ENCODE results near the gene NCMAP. TPM values are rescaled to one million over a fixed set of nuclear protein-coding genes. Genes with fewer than 3 reads are reported as not detected.

NCMAP gene
- total and polyA plus RNA-seq, 2 of the 8 experiments (the other 6 are each of a cell fraction or from before 2014, with no cell fraction given) = 0.21 to 0.39 TPM

- Histone ChIP-seq H3K4me1 (replicated peaks in 1 of 4; ENCODE audit: control insufficient read depth in 3 of 4, insufficient read depth in 4 of 4, low read length in 3 of 4) (peaks cover 0 to 14% (median 6%) of the 10 kb centered on the region in 4 experiments; a peak in 4 of 7 replicates), H3K9me3 (ENCODE audit: insufficient read depth in 2 of 2, low read depth in 1 of 2, low read length in 1 of 2) (no peaks in the 10 kb centered on the region), H3K27ac (ENCODE audit: low read depth, low read length) (no peak overlapping the region), H4K20me1 (replicated peaks in 1 of 2; ENCODE audit: control insufficient read depth in 1 of 2, insufficient read depth in 2 of 2, low read length in 2 of 2) (no peaks in the 10 kb centered on the region), H2AK5ac (ENCODE audit: low read depth, low read length) (no peak overlapping the region), H3K14ac (ENCODE audit: insufficient read length) (no peak overlapping the region), H4K91ac (replicated peaks; ENCODE audit: insufficient read length, low read length) (no peak overlapping the region), H3K18ac (ENCODE audit: extremely low read depth, low read length) (no peak overlapping the region), H4K5ac (ENCODE audit: insufficient read length, low read depth, low read length) (no peak overlapping the region), H3K79me2 (ENCODE audit: control insufficient read depth in 1 of 2, insufficient read depth in 2 of 2, low read length in 2 of 2) (no peaks in the 10 kb centered on the region), H2BK120ac (replicated peaks; ENCODE audit: low read depth, low read length) (no peak overlapping the region), H2BK20ac (ENCODE audit: low read length) (no peak overlapping the region), H3K9ac (replicated peaks in 1 of 4; ENCODE audit: extremely low read depth in 1 of 4, low read depth in 3 of 4, low read length in 3 of 4) (no peak overlapping the region), H4K8ac (ENCODE audit: extremely low read depth, insufficient read depth, low read length) (no peak overlapping the region), H2BK5ac (ENCODE audit: low read depth, low read length) (no peak overlapping the region), H3K79me1 (ENCODE audit: low read depth, low read length) (no peaks in the 10 kb centered on the region), H3K23me2 (ENCODE audit: low read depth, low read length) (peaks cover 7% of the 10 kb centered on the region; the same call in 1 of the 2 replicates), H3K4ac (replicated peaks; ENCODE audit: insufficient read length, low read depth, low read length) (no peak overlapping the region), H2BK15ac (ENCODE audit: low read length) (no peak overlapping the region), H3K4me2 (ENCODE audit: insufficient read depth in 1 of 2, low read depth in 2 of 2, low read length in 2 of 2) (no peak overlapping the region; a peak in 1 of 4 replicates), H2AFZ (ENCODE audit: low read length) (no peak overlapping the region), H2BK12ac (ENCODE audit: low read depth, low read length) (no peak overlapping the region), H3K36me3 (ENCODE audit: control insufficient read depth in 2 of 4, insufficient read depth in 4 of 4, low read length in 3 of 4) (no peaks in the 10 kb centered on the region), H3K27me3 (replicated peaks in 1 of 4; ENCODE audit: control insufficient read depth in 3 of 4, extremely low read depth in 1 of 4, insufficient read depth in 3 of 4, low read length in 3 of 4) (peaks cover 0 to 30% (median 20%) of the 10 kb centered on the region in 4 experiments; a peak in 5 of 7 replicates), H3K4me3 (ENCODE audit: extremely low read depth in 1 of 4, insufficient read depth in 2 of 4, low read depth in 3 of 4, low read length in 4 of 4) (no peak overlapping the region), H3K56ac (replicated peaks; ENCODE audit: insufficient read length, low read depth, low read length) (no peak overlapping the region), H3K23ac (ENCODE audit: insufficient read length) (no peak overlapping the region)
- DNase-seq (ENCODE audit: low read depth in 1 of 2, low spot score in 2 of 2) (no peak), FAIRE-seq (no peak)
- CTCF ChIA-PET (ENCODE audit: partially characterized antibody) = interaction anchor here (0.8 to 1.5 kb wide), 5 partner anchors 13 to 244 kb away, joined by 3 to 8 read pairs (median 3); no protein-coding TSS in a partner anchor
- WGBS, 2 experiments (ENCODE audit: extremely low coverage in 1 of 2, insufficient coverage in 1 of 2, insufficient read length in 1 of 2, insufficient replicate concordance in 2 of 2, low coverage in 1 of 2, low lambda C conversion rate in 2 of 2, missing lambda C conversion rate in 1 of 2) = 97% methylated on average over 4 of the region's 4 CpGs; no CpG with 5 or more reads in 1 of the 2 experiments
- POLR2A ChIA-PET (ENCODE audit: partially characterized antibody) = no interaction called here
- TF ChIP-seq BCL11A (IDR thresholded peaks at IDR 0.05; ENCODE audit: low read depth in 2 of 2, low read length in 2 of 2) = no peak
- TF ChIP-seq CEBPB (IDR thresholded peaks at IDR 0.05; ENCODE audit: low read depth, low read length) = no peak
- no peak for TF ChIP-seq GTF2F1 (IDR thresholded peaks at IDR 0.05; ENCODE audit: borderline replicate concordance, low read depth, low read length)
- no peak for TF ChIP-seq SUZ12 (IDR thresholded peaks at IDR 0.05; ENCODE audit: low read length)
- no peak for TF ChIP-seq GABPA (IDR thresholded peaks at IDR 0.05; ENCODE audit: borderline replicate concordance, insufficient read depth, low read length)
- no peak for TF ChIP-seq SIN3A (conservative IDR thresholded peaks at IDR 0.05 in 1 of 2, IDR thresholded peaks at IDR 0.05 in 1 of 2; ENCODE audit: low read depth in 1 of 2, low read length in 2 of 2)
- TF ChIP-seq TAF7 (optimal IDR thresholded peaks at IDR 0.05; ENCODE audit: borderline replicate concordance, low read depth, low read length) = no peak
- TF ChIP-seq POLR2A (IDR thresholded peaks at IDR 0.05; ENCODE audit: control extremely low read depth in 1 of 2, low read depth in 2 of 2, low read length in 2 of 2) = no peak
- no peak for TF ChIP-seq ATF2 (IDR thresholded peaks at IDR 0.05; ENCODE audit: low read length)
- TF ChIP-seq ATF3 (IDR thresholded peaks at IDR 0.05; ENCODE audit: insufficient read depth, low read depth, low read length) = no peak
- TF ChIP-seq KDM5A (IDR thresholded peaks at IDR 0.05; ENCODE audit: low read length) = no peak
- no peak for TF ChIP-seq ZNF274 (IDR thresholded peaks at IDR 0.05; ENCODE audit: borderline replicate concordance, extremely low read depth, low read length)
Observed at GRCh38 chr1:24554714-24555113, 1.2 kb upstream of the NCMAP start.

All from H1 (cell line).